Tibial artery (tissue), 4 donors: ENCODE results near the gene FRY.

ENCODE experiments used
- DNase-seq, 2 donors: peaks; one replicate each; pipeline ENCODE4 v3.0.0-alpha.2; 2019
- H3K27ac ChIP-seq, 2 donors: fragments of 200-600 bp; sonication (generic) in 1 of 2; 1 replicate in 1 of 2; 2 replicates in 1 of 2; pipeline ENCODE4 v1.5.1; 2018 to 2019; ENCODE audit warnings: mild to moderate bottlenecking in 1 of 2
- H3K27me3 ChIP-seq, 2 donors: fragments of 200-600 bp; sonication (generic) in 1 of 2; one replicate each; pipeline versions ENCODE4 v1.5.1 to v1.6.0; 2016 to 2019
- H3K36me3 ChIP-seq, 3 donors: fragments of 200-600 bp; sonication (generic) in 2 of 3; one replicate each; pipeline ENCODE4 v1.5.1; 2016 to 2019; ENCODE audit warnings: mild to moderate bottlenecking in 2 of 3
- H3K4me1 ChIP-seq, 4 donors: fragments of 200-600 bp; sonication (generic) in 2 of 4; 1 replicate in 3 of 4; 2 replicates in 1 of 4; pipeline ENCODE4 v1.5.1; 2016 to 2019
- H3K4me3 ChIP-seq, 2 donors: fragments of 200-600 bp; sonication (generic) in 1 of 2; 1 replicate in 1 of 2; 2 replicates in 1 of 2; pipeline ENCODE4 v1.5.1; 2018 to 2019; ENCODE audit warnings: mild to moderate bottlenecking in 2 of 2
- H3K9me3 ChIP-seq, 3 donors: fragments of 200-600 bp; sonication (generic) in 1 of 3; one replicate each; pipeline ENCODE4 v1.5.1; 2016 to 2019
- CTCF ChIP-seq, 2 experiments: fragments of 200-600 bp in 1 of 2; fragments of 450-650 bp in 1 of 2; IDR thresholded peaks; one replicate each; pipeline ENCODE4 v1.5.1; 2017 to 2019; ENCODE audit warnings: antibody characterized with exemption in 2 of 2, mild to moderate bottlenecking in 1 of 2, moderate library complexity in 1 of 2
- intact Hi-C: fragments of 100-400 bp; cut with DNase I; formaldehyde crosslinking; loops from one replicate; pipeline ENCODE4 v1.15.0; 2023; ENCODE audit warnings: low total_unique reads

Gene FRY

GRCh38 chr13:32266130-32266529 lies 234.6 kb downstream of the FRY start:
- no peak overlapping the region for H3K27ac ChIP-seq
- H3K9me3 ChIP-seq = no peaks in the 10 kb centered on the region
- peaks cover 0 to 23% (median 19%) of the 10 kb centered on the region in 4 donors for H3K4me1 ChIP-seq
- no peak for TF ChIP-seq CTCF (IDR thresholded peaks at IDR 0.05)
- intact Hi-C loops = no loop called here
- H3K4me3 ChIP-seq = no peak overlapping the region
- no peak for DNase-seq
- peaks cover 64 to 82% (median 71%) of the 10 kb centered on the region in 3 donors for H3K36me3 ChIP-seq
- no peaks in the 10 kb centered on the region for H3K27me3 ChIP-seq

- Histone ChIP-seq H3K27me3 (no peaks in the 10 kb centered on the region), H3K4me3 (no peak overlapping the region), H3K4me1 (peaks cover 0 to 9% (median 4%) of the 10 kb centered on the region in 4 donors), H3K36me3 (peaks cover 67 to 78% (median 78%) of the 10 kb centered on the region in 3 donors), H3K27ac (no peak overlapping the region), H3K9me3 (no peaks in the 10 kb centered on the region)
- intact Hi-C loops = no loop called here
- peak; percentile 24 to 25 for TF ChIP-seq CTCF (IDR thresholded peaks at IDR 0.05)
- DNase-seq = no peak
Measured at GRCh38 chr13:32267836-32268439, 236.4 kb downstream of the FRY start.

- H3K27me3 ChIP-seq = no peaks in the 10 kb centered on the region
- peaks cover 63 to 76% (median 74%) of the 10 kb centered on the region in 3 donors for H3K36me3 ChIP-seq
- no peaks in the 10 kb centered on the region for H3K9me3 ChIP-seq
- no peak for TF ChIP-seq CTCF (IDR thresholded peaks at IDR 0.05)
- H3K27ac ChIP-seq = no peak overlapping the region
- DNase-seq = no peak
- H3K4me1 ChIP-seq = no peaks in the 10 kb centered on the region
- H3K4me3 ChIP-seq = no peak overlapping the region
- intact Hi-C loops = no loop called here
Measured at GRCh38 chr13:32272021-32272683, 240.6 kb downstream of the FRY start.

GRCh38 chr13:32277839-32278238 lies 246.3 kb downstream of the FRY start:
- H3K9me3 ChIP-seq = no peaks in the 10 kb centered on the region
- no peaks in the 10 kb centered on the region for H3K4me1 ChIP-seq
- DNase-seq = no peak
- no peak overlapping the region for H3K27ac ChIP-seq
- H3K4me3 ChIP-seq = no peak overlapping the region
- TF ChIP-seq CTCF (IDR thresholded peaks at IDR 0.05) = no peak
- H3K27me3 ChIP-seq = no peaks in the 10 kb centered on the region
- intact Hi-C loops = no loop called here
- peaks cover 76 to 79% (median 77%) of the 10 kb centered on the region in 3 donors for H3K36me3 ChIP-seq

- Histone ChIP-seq H3K27me3 (no peaks in the 10 kb centered on the region), H3K4me1 (no peaks in the 10 kb centered on the region), H3K9me3 (no peaks in the 10 kb centered on the region), H3K36me3 (peaks cover 73 to 85% (median 77%) of the 10 kb centered on the region in 3 donors), H3K4me3 (no peak overlapping the region), H3K27ac (no peak overlapping the region)
- intact Hi-C loops = no loop called here
- TF ChIP-seq CTCF (IDR thresholded peaks at IDR 0.05) = no peak
- no peak for DNase-seq
Measured at GRCh38 chr13:32278426-32278825, 246.9 kb downstream of the FRY start.
